ENCODE results near the gene ZNF66. TPM values are rescaled to one million over a fixed set of nuclear protein-coding genes. Genes with fewer than 3 reads are reported as not detected.
"Not testable (repeated sequence)": the region's sequence is repeated elsewhere in the genome, so short reads cannot be mapped to it uniquely, and the experiment has no call there.

The ZNF66 gene
- total and polyA plus RNA-seq, 4 donors: 1.2 to 13.2 (median 4.6) TPM

GRCh38 chr19:20787786-20788185, 11.7 kb downstream of the ZNF66 start:
- TF ChIP-seq CTCF (IDR thresholded peaks at IDR 0.05; ENCODE audit: control extremely low read depth, extremely low read depth): no peak
- Histone ChIP-seq H3K9ac (ENCODE audit: insufficient read depth in 1 of 2, low read length in 2 of 2) (no peak overlapping the region), H3K27me3 (ENCODE audit: control insufficient read depth in 3 of 3, insufficient read depth in 3 of 3, low read length in 2 of 3) (no peaks in the 10 kb centered on the region), H3K9me3 (ENCODE audit: control insufficient read depth in 4 of 4, insufficient read depth in 3 of 4, low read length in 3 of 4) (peaks cover 0 to 11% (median 5%) of the 10 kb centered on the region in 4 donors), H3K4me1 (ENCODE audit: control insufficient read depth in 5 of 5, insufficient read depth in 5 of 5, low read length in 5 of 5) (no peaks in the 10 kb centered on the region), H3K4me3 (no peak overlapping the region), H3K27ac (ENCODE audit: low read depth in 1 of 2, low read length in 1 of 2) (no peak overlapping the region), H3K36me3 (ENCODE audit: control insufficient read depth in 4 of 4, insufficient read depth in 4 of 4, low read length in 4 of 4) (peaks cover 0 to 23% (median 6%) of the 10 kb centered on the region in 4 donors)
- no peak for ATAC-seq (ENCODE audit: insufficient read depth, low FRiP score)
- no peak for DNase-seq

DNA sequence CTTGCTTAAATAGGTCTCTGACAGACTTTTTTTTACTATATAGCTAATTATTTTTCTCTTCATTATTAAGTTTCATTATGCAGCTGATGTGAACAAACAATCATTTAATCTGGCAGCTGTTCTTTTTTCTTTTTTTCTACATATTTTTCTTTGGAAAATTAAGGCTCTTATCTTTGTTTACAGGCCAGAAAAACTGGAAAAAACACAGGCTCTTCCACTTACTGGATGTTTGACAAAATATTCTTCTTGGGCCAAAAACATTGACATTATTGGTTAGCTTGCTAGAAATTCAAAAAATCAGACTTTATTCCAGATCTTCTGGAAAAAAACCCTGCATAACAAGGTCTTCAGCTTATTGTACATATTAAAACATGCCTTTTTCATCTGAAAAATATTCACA, 15.7 kb downstream of the ZNF66 start:
- Histone ChIP-seq H3K4me3 (no peak overlapping the region), H3K4me1 (ENCODE audit: control insufficient read depth in 5 of 5, insufficient read depth in 5 of 5, low read length in 5 of 5) (no peaks in the 10 kb centered on the region), H3K27me3 (ENCODE audit: control insufficient read depth in 3 of 3, insufficient read depth in 3 of 3, low read length in 2 of 3) (no peaks in the 10 kb centered on the region), H3K36me3 (ENCODE audit: control insufficient read depth in 4 of 4, insufficient read depth in 4 of 4, low read length in 4 of 4) (peaks cover 8 to 23% (median 10%) of the 10 kb centered on the region in 4 donors), H3K27ac (ENCODE audit: low read depth in 1 of 2, low read length in 1 of 2) (no peak overlapping the region), H3K9ac (ENCODE audit: insufficient read depth in 1 of 2, low read length in 2 of 2) (no peak overlapping the region), H3K9me3 (ENCODE audit: control insufficient read depth in 4 of 4, insufficient read depth in 3 of 4, low read length in 3 of 4) (peaks cover 0 to 15% (median 5%) of the 10 kb centered on the region in 4 donors)
- DNase-seq (peak in 2 of 3 donors; percentile 50 to 62), ATAC-seq (ENCODE audit: insufficient read depth, low FRiP score) (no peak)
- no peak for TF ChIP-seq CTCF (IDR thresholded peaks at IDR 0.05; ENCODE audit: control extremely low read depth, extremely low read depth)

DNA sequence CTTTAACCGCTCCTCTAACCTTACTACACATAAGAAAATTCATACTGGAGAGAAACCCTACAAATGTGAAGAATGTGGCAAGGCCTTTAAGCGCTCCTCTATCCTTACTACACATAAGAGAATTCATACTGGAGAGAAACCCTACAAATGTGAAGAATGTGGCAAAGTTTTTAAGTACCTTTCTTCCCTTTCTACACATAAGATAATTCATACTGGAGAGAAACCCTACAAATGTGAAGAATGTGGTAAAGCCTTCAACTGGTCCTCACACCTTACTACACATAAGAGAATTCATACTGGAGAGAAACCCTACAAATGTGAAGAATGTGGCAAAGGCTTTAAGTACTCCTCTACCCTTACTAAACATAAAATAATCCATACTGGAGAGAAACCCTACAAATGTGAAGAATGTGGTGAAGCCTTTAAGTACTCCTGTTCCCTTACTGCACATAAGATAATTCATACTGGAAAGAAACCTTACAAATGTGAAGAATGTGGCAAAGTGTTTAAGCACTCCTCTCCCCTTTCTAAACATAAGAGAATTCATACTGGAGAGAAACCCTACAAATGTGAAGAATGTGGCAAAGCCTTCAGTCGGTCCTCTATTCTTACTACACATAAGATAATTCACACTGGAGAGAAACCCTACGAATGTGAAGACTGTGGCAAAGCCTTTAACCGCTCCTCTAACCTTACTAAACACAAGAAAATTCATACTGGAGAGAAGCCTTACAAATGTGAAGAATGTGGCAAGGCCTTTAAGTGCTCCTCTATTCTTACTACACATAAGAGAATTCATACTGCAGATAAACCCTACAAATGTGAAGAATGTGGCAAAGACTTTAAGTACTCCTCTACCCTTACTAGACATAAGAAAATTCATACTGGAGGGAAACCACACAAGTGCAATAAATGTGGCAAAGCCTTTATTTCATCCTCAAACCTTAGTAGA, 30.5 kb downstream of the ZNF66 start:
- not testable (repeated sequence) for ATAC-seq (ENCODE audit: insufficient read depth, low FRiP score); H3K9ac ChIP-seq (ENCODE audit: insufficient read depth in 1 of 2, low read length in 2 of 2); H3K27me3 ChIP-seq (ENCODE audit: control insufficient read depth in 3 of 3, insufficient read depth in 3 of 3, low read length in 2 of 3); H3K4me1 ChIP-seq (ENCODE audit: control insufficient read depth in 5 of 5, insufficient read depth in 5 of 5, low read length in 5 of 5); H3K4me3 ChIP-seq; H3K27ac ChIP-seq (ENCODE audit: low read depth in 1 of 2, low read length in 1 of 2); DNase-seq
- H3K36me3 ChIP-seq (ENCODE audit: control insufficient read depth in 4 of 4, insufficient read depth in 4 of 4, low read length in 4 of 4): peaks cover 1 to 17% (median 14%) of the 10 kb centered on the region in 4 donors
- WGBS, 2 donors: 88 to 95% methylated on average over 5 of the region's 5 CpGs
- peaks cover 17 to 34% (median 25%) of the 10 kb centered on the region in 4 donors for H3K9me3 ChIP-seq (ENCODE audit: control insufficient read depth in 4 of 4, insufficient read depth in 3 of 4, low read length in 3 of 4)

DNA sequence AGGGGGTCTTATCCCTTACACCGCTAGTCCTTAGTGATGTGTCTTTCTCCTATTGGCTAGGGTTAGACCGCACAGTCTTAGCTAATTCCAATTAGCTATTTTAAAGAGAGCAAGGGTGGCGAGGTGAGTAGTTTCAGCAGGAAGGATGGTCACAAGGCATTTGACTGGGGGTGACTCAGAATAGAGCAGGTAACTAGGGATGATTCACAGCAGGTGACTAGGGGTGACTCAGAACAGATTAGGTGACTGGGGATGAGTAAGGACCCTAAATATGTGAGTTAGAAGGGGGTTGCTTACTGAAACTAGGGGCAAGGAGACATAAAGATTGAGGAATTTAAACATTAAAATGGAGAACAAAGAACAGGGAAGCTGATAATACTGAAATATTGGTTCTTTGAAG, 64.3 kb downstream of the ZNF66 start:
- no peak for TF ChIP-seq CTCF (IDR thresholded peaks at IDR 0.05; ENCODE audit: control extremely low read depth, extremely low read depth)
- H3K27me3 ChIP-seq (ENCODE audit: control insufficient read depth in 3 of 3, insufficient read depth in 3 of 3, low read length in 2 of 3): no peaks in the 10 kb centered on the region
- H3K9ac ChIP-seq (ENCODE audit: insufficient read depth in 1 of 2, low read length in 2 of 2): no peak overlapping the region
- 95 to 98% methylated on average over 3 of the region's 3 CpGs for WGBS, 2 donors
- DNase-seq (no peak), ATAC-seq (ENCODE audit: insufficient read depth, low FRiP score) (no peak)
- H3K36me3 ChIP-seq (ENCODE audit: control insufficient read depth in 4 of 4, insufficient read depth in 4 of 4, low read length in 4 of 4): peaks cover 0 to 3% (median 0%) of the 10 kb centered on the region in 4 donors
- H3K4me3 ChIP-seq: no peak overlapping the region
- no peak overlapping the region for H3K27ac ChIP-seq (ENCODE audit: low read depth in 1 of 2, low read length in 1 of 2)
- no peaks in the 10 kb centered on the region for H3K4me1 ChIP-seq (ENCODE audit: control insufficient read depth in 5 of 5, insufficient read depth in 5 of 5, low read length in 5 of 5)
- peaks cover 3 to 22% (median 8%) of the 10 kb centered on the region in 4 donors for H3K9me3 ChIP-seq (ENCODE audit: control insufficient read depth in 4 of 4, insufficient read depth in 3 of 4, low read length in 3 of 4)

Data from lung (tissue), 12 donors.